Mesothelial cell of epicardium (in vitro differentiated cells): ENCODE results near the gene RNF32. TPM values are rescaled to one million over a fixed set of nuclear protein-coding genes. Genes with fewer than 3 reads are reported as not detected.

Experiments used
- DNase-seq, 2 experiments: peaks; one replicate each; pipeline ENCODE4 v3.0.0; 2021; ENCODE audit warnings: low spot score in 2 of 2; ENCODE audit not compliant: unreplicated experiment in 2 of 2
- H3K27ac Mint-ChIP-seq: 2 replicates; pipeline ENCODE4 v1.8.0; 2021; ENCODE audit warnings: mixed read lengths
- H3K27me3 Mint-ChIP-seq: 2 replicates; pipeline ENCODE4 v1.8.0; 2021; ENCODE audit warnings: low read depth, mixed read lengths
- H3K36me3 Mint-ChIP-seq: 2 replicates; pipeline ENCODE4 v1.8.0; 2021; ENCODE audit warnings: mixed read lengths
- H3K4me1 Mint-ChIP-seq: 2 replicates; pipeline ENCODE4 v1.8.0; 2021; ENCODE audit warnings: mixed read lengths
- H3K4me3 Mint-ChIP-seq: 2 replicates; pipeline ENCODE4 v1.8.0; 2021; ENCODE audit warnings: mild to moderate bottlenecking, moderate library complexity, mixed read lengths
- H3K9me3 Mint-ChIP-seq: 2 replicates; pipeline ENCODE4 v1.8.0; 2021; ENCODE audit warnings: mixed read lengths
- CTCF ChIP-seq: fragments of 200-600 bp; sonication (generic); IDR thresholded peaks from one replicate; pipeline ENCODE4 v1.5.0; 2021; ENCODE audit warnings: antibody characterized with exemption; ENCODE audit not compliant: unreplicated experiment
- total RNA-seq: library from RNA; stranded (reverse); gene quantifications from 3 replicates; pipeline ENCODE4 v1.2.1, GENCODE V29; 2021

Gene RNF32
- total RNA-seq, 1 donor from 2014 or later: 1.5 TPM

GRCh38 chr7:156606691-156607331 lies 33.8 kb upstream of the RNF32 start:
- Mint-ChIP-seq H3K36me3 (no peaks in the 10 kb centered on the region), H3K27ac (no peak overlapping the region), H3K4me1 (no peaks in the 10 kb centered on the region), H3K27me3 (no peaks in the 10 kb centered on the region), H3K4me3 (no peak overlapping the region), H3K9me3 (no peaks in the 10 kb centered on the region)
- DNase-seq: no peak
- no peak for TF ChIP-seq CTCF

GRCh38 chr7:156607332-156608172 lies 33.0 kb upstream of the RNF32 start:
- H3K4me3 Mint-ChIP-seq: no peak overlapping the region
- TF ChIP-seq CTCF: no peak
- H3K27ac Mint-ChIP-seq: no peak overlapping the region
- no peaks in the 10 kb centered on the region for H3K4me1 Mint-ChIP-seq
- DNase-seq: no peak
- no peaks in the 10 kb centered on the region for H3K36me3 Mint-ChIP-seq
- no peaks in the 10 kb centered on the region for H3K9me3 Mint-ChIP-seq
- H3K27me3 Mint-ChIP-seq: no peaks in the 10 kb centered on the region

DNA sequence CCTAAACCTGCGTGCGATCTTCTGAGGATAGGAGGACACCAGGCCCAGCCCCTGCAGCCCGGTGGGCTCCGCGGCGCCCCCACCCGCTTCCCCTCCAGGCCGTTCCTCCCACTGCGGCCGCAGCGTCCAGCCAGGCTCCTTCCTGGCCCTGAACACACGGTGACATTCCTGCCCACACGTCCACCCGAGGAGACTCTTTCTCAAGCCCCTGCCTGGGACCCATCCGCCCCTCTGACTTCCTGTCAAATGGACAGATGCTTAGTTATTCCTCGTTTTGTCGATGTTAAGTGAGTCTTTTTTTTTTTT lies 32.4 kb upstream of the RNF32 start:
- H3K27me3 Mint-ChIP-seq: peaks cover 3% of the 10 kb centered on the region
- H3K27ac Mint-ChIP-seq: no peak overlapping the region
- no peaks in the 10 kb centered on the region for H3K4me1 Mint-ChIP-seq
- TF ChIP-seq CTCF: no peak
- no peak for DNase-seq
- H3K9me3 Mint-ChIP-seq: no peaks in the 10 kb centered on the region
- H3K4me3 Mint-ChIP-seq: no peak overlapping the region
- H3K36me3 Mint-ChIP-seq: no peaks in the 10 kb centered on the region

DNA sequence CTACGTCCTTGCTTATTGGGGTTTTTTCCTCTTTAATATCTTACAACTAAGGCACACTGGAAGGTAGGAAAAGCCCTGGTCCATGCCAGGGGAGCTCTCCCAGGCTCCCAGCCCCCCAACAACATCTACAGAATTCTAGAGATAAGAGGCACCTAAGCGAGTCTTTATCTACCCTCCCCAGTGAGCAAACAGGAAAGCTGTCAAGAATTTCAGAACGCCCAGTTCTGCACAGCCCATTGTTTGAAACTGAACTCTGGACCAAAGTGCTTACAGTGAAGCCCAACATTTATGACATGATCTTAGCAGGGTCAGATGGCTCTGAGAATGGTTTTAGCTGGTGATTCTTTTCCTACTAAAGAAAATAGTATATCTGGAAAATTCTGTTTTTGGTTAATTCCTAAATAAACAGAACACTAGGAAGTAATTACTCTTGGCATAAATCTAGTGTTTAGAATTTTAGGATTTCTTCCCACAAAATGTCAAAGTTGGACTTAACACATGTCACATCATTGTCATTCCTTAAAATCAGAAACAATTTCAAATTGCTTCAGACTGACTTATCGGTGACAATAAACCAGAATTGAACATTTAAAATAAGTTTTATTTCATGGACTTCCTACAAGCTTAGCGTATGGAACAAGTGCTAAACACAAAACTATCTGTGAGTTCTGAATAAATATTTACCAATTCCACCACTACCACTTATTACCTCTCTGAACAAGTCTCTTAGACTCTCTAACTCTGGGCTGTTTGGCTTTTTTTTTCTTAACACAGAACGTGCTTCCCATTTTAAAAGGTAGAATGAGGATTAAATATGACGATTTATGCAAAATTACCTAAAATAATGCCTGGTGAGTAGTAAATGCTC lies 31.3 kb upstream of the RNF32 start:
- Mint-ChIP-seq H3K4me1 (no peaks in the 10 kb centered on the region), H3K27me3 (peaks cover 8% of the 10 kb centered on the region), H3K36me3 (no peaks in the 10 kb centered on the region), H3K4me3 (no peak overlapping the region), H3K9me3 (no peaks in the 10 kb centered on the region), H3K27ac (no peak overlapping the region)
- TF ChIP-seq CTCF: no peak
- no peak for DNase-seq

DNA sequence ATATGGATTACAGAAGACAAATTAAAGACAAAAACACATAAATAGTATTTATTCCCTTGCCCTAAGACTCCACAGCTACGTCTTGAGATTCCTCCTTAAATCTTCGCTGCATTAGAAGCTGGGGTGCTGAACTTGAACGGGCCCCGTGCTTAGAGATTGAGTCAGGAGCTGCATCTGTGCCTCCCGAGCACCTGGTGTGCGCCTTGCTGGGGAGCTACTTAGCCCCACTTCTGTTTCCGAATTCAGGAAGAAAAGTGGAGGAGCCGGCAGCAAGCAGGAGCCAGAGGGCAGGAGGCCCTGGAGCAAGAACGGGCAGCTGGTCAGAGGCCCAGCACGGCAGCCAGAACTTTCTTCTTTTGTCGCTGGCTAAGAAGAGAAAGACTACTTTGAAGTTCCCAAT lies 30.4 kb upstream of the RNF32 start:
- H3K27ac Mint-ChIP-seq: no peak overlapping the region
- TF ChIP-seq CTCF: no peak
- H3K36me3 Mint-ChIP-seq: no peaks in the 10 kb centered on the region
- no peak for DNase-seq
- H3K9me3 Mint-ChIP-seq: no peaks in the 10 kb centered on the region
- H3K27me3 Mint-ChIP-seq: peaks cover 16% of the 10 kb centered on the region
- H3K4me3 Mint-ChIP-seq: no peak overlapping the region
- H3K4me1 Mint-ChIP-seq: peaks cover 6% of the 10 kb centered on the region
